NCI-H146 (cell line): ENCODE results near the gene ENPP6.
"Not testable (repeated sequence)": the region's sequence is repeated elsewhere in the genome, so short reads cannot be mapped to it uniquely, and the experiment has no call there.

Experiments
- DNase-seq: peaks from one replicate; lab custom pipeline; 2025; lab: John Stamatoyannopoulos, UW

Gene ENPP6

DNA sequence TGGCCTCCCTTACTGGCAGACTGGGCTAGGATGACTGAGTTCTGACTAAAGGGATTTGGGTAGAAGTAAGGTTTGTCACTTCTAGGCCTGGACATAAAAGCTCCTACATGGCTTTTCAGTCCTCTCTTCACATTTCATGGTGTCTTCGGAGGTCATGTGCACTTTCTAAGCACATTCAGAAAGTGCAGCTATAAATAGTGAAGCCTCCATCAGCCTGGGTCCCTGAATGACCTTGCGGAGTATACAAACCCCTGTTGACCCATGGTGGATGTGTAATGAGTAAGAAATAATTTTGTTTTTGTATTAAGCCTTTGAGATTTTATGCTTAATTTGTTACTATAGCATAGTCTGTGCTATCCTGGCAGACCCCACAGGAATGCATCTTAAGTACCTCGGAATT, 158.6 kb downstream of the ENPP6 start:
- no peak for DNase-seq

DNA sequence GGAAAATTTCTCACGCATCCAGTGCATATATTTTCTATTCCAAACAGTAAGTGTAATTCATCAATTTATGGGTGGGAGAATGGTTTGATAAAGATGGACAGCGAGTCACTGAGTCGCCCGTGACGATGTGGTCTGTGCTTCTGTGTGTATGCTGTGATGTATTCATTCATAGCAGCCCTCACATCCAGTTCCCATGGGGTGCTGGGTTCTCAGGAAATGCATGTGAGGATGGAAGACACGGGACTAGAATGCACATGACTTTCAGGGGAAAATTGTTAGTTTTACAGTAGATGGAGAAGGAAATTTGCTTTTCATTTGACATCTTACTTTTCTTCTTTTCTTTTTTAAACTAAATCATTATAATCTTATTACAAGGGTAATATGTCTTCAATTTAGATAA, 159.6 kb downstream of the ENPP6 start:
- no peak for DNase-seq

DNA sequence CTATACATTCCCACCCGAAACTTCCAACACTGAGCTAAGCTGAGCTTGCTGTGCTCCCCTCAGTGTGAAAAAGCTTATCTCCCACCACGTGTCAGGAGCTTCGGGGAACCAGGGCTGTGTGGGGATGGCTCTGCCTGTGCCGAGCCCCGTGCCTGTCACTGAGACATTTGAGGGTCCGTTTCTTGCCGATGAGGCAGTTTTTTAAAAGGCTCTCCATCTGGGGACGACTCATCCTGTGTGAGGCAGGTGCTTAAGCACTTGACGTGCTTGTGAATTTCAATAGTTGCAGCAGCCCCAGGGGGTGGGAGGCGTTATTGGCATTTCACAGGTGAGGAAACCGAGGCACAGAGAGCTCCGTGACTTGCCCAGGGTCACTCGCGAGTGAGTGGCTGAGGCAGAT, 160.8 kb downstream of the ENPP6 start:
- no peak for DNase-seq

DNA sequence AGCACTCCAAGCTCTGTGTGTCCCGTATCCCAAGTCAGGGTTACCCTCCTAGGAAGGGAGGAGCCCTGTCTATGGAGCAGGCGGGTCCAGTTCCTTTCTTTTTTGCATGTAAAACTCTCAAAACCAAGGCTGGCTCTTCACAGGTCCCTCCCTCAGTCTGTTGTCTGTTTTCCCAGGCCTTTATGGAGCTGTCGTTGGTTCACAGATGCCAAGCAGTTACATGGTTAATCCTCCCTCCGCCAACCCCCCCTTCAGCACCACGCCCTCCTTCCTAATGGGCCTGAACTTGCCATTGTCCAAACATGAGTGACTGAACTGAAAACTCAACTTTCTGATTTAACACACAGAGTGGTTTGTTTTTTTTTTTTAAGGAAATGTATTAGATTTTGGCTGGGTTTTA, 164.2 kb downstream of the ENPP6 start:
- DNase-seq, result no peak

DNA sequence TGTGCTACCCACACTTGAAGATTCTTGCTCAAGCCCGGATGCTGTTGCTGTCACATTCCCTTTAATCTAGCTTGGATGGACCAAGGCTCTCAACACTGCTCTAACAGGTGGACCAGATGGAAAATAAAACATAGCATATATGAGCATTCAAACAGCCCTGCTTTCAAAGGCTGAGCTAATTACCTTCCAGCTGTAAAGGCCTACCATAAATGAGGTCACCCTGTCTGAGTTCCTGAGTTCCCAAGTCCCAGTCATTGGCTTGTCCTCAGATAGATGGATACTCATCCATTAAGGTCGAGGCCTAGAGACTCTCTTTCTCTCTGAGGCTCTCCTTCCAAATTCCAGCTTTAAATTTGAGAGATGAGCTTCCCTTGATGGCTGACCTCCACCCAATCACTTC, 165.1 kb downstream of the ENPP6 start:
- DNase-seq, result no peak

DNA sequence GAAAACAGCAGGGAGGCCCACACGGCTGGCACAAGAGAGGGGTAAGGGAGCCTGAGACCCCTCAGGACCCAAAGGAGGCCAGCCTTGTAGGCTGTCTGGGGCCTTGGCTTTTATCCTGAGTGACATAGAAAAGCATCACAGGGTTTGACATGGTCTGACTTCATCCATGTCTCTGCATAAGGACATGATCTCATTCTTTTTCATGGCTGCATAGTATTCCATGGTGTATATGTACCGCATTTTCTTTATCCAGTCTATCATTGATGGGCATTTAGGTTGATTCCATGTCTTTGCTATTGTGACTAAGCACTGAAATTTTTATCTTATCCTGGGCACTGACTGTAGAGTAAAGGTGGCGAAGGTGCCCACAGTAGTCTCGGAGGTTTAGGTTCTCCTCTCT, 166.4 kb downstream of the ENPP6 start:
- not testable (repeated sequence) for DNase-seq

DNA sequence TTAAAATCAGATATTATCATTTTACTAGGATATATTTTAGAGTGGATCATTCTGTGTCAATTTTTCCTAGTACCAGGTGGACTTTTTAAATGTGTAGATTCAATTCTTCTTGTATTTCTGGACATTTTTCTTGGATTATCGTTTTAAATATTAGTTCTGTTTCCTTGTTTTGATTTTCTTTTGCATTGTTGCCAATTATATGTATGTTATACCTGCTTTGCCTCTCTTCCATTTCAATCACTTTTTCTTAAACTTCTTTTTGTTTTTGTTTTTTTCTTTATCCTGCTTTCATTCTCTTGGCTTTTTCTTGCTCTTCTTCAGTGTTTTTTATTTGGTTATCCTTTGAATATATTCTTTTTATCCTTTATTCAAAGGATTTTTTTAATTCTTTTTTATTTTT, 171.5 kb downstream of the ENPP6 start:
- DNase-seq, result no peak

DNA sequence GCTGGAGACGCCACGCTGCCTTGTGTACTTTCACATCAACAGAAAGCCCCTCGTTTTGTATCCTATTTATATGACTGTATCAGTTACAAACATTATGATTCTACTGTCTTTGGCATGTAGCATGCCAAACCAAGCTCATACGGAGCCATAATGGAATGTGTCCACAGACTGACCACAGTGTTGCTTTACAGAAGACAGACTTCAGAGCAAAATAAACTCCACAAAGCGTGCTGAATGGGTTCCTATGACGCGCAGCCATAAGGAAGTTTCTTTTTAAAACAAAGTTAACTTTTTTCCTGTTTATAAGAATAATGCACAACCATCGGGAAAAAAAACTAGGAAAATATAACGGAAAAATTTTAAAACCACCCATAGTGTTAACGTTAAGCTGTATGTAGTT, 176.5 kb downstream of the ENPP6 start:
- DNase-seq, result no peak

DNA sequence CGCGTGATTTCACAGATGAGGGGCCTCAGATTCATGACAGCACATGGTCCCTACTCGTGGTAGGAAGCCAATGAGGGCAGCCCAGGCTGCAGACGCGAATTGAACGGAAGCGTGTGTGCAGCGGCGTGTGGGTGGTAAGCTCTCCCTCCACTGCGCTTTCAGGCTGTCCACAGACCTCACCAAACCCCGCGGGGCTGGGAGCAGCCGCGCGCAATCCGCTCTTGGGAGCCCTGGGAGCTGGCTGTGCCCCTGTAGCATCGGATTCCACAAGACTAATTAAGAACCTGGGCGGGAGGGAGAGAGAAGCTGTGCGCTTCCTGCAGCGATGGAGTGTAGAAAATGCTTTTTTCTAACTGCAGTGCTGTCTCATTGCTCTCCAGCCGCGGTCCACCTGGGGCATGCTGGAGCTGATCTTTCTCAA, 177.7 kb downstream of the ENPP6 start:
- DNase-seq, result no peak
